H9 (cell line): ENCODE data around the gene SKIL. TPM values are rescaled to one million over a fixed set of nuclear protein-coding genes. Genes with fewer than 3 reads are reported as not detected.

Source experiments
- DNase-seq: peaks from one replicate; pipeline ENCODE4 v3.0.0-alpha.2; 2017
- H2AFZ ChIP-seq: one replicate; pipeline ENCODE4 v1.6.1; 2013; ENCODE audit warnings: mild to moderate bottlenecking, low read length, control low read depth, moderate library complexity
- H2AK5ac ChIP-seq: 2 replicates; pipeline ENCODE4 v1.6.1; 2013; ENCODE audit warnings: low read length, control low read depth, mixed read lengths; ENCODE audit not compliant: insufficient read length
- H2BK120ac ChIP-seq: one replicate; pipeline ENCODE4 v1.6.1; 2013; ENCODE audit warnings: low read depth, mild to moderate bottlenecking, low read length, control low read depth, inconsistent platforms; ENCODE audit not compliant: poor library complexity, severe bottlenecking
- H2BK12ac ChIP-seq: 2 replicates; pipeline ENCODE4 v1.6.1; 2013; ENCODE audit warnings: low read length, control low read depth, mixed read lengths, low read depth; ENCODE audit not compliant: insufficient read length
- H2BK15ac ChIP-seq: 2 replicates; pipeline ENCODE4 v1.6.1; 2013; ENCODE audit warnings: low read depth, low read length, control low read depth
- H2BK20ac ChIP-seq: one replicate; pipeline ENCODE4 v1.6.1; 2013; ENCODE audit warnings: low read depth, mild to moderate bottlenecking, low read length, control low read depth, inconsistent platforms; ENCODE audit not compliant: poor library complexity, severe bottlenecking
- H2BK5ac ChIP-seq: 2 replicates; pipeline ENCODE4 v1.6.1; 2013; ENCODE audit warnings: low read length, control low read depth, mixed read lengths; ENCODE audit not compliant: insufficient read length
- H3K14ac ChIP-seq: 2 replicates; pipeline ENCODE4 v1.6.1; 2013; ENCODE audit warnings: low read length, control low read depth; ENCODE audit not compliant: insufficient read depth
- H3K18ac ChIP-seq: 2 replicates; pipeline ENCODE4 v1.6.1; 2013; ENCODE audit warnings: low read depth, mild to moderate bottlenecking, mixed read lengths, low read length, control low read depth; ENCODE audit not compliant: insufficient read length
- H3K23ac ChIP-seq: 2 replicates; pipeline ENCODE4 v1.6.1; 2013; ENCODE audit warnings: low read length, control low read depth, mixed read lengths, low read depth; ENCODE audit not compliant: insufficient read length
- H3K23me2 ChIP-seq: 2 replicates; pipeline ENCODE4 v1.6.1; 2013; ENCODE audit warnings: low read depth, mild to moderate bottlenecking, mixed read lengths, low read length, control low read depth; ENCODE audit not compliant: insufficient read length, poor library complexity, severe bottlenecking
- H3K27ac ChIP-seq: 2 replicates; pipeline ENCODE4 v1.5.1; 2013; ENCODE audit warnings: low read length, control low read depth, mixed read lengths, low read depth; ENCODE audit not compliant: insufficient read length
- H3K27me3 ChIP-seq: 2 replicates; pipeline ENCODE4 v1.6.1; 2013; ENCODE audit warnings: low read length, control low read depth, inconsistent platforms; ENCODE audit not compliant: insufficient read depth
- H3K4ac ChIP-seq: 2 replicates; pipeline ENCODE4 v1.6.1; 2013; ENCODE audit warnings: low read depth, mild to moderate bottlenecking, control low read depth, inconsistent platforms, low read length, moderate library complexity
- H3K4me1 ChIP-seq: 2 replicates; pipeline ENCODE4 v1.6.1; 2013; ENCODE audit warnings: low read length, control low read depth, inconsistent platforms; ENCODE audit not compliant: insufficient read depth
- H3K4me2 ChIP-seq: 2 replicates; pipeline ENCODE4 v1.6.1; 2013; ENCODE audit warnings: low read length, control low read depth, mixed read lengths; ENCODE audit not compliant: insufficient read length, insufficient read depth
- H3K56ac ChIP-seq: 2 replicates; pipeline ENCODE4 v1.6.1; 2013; ENCODE audit warnings: low read depth, mild to moderate bottlenecking, mixed read lengths, low read length, control low read depth; ENCODE audit not compliant: insufficient read length
- H3K79me1 ChIP-seq: 2 replicates; pipeline ENCODE4 v1.6.1; 2013; ENCODE audit warnings: low read depth, mild to moderate bottlenecking, moderate library complexity, low read length, control low read depth, inconsistent platforms; ENCODE audit not compliant: insufficient read depth, poor library complexity, severe bottlenecking
- H3K79me2 ChIP-seq: 2 replicates; pipeline ENCODE4 v1.6.1; 2013; ENCODE audit warnings: low read length, control low read depth, inconsistent platforms; ENCODE audit not compliant: insufficient read depth
- H3K9ac ChIP-seq: 2 replicates; pipeline ENCODE4 v1.6.1; 2013; ENCODE audit warnings: low read length, control low read depth, mixed read lengths; ENCODE audit not compliant: insufficient read length; ENCODE audit errors: extremely low read depth
- H3K9me3 ChIP-seq: one replicate; pipeline ENCODE4 v1.6.1; 2013; ENCODE audit warnings: low read depth, low read length, inconsistent platforms; ENCODE audit not compliant: control insufficient read depth
- H3T11ph ChIP-seq: one replicate; pipeline ENCODE4 v1.6.1; 2013; ENCODE audit warnings: mild to moderate bottlenecking, low read length, control low read depth, inconsistent platforms
- H4K20me1 ChIP-seq: one replicate; pipeline ENCODE4 v1.6.1; 2013; ENCODE audit not compliant: control insufficient read depth, insufficient read length, insufficient read depth
- H4K5ac ChIP-seq: 2 replicates; pipeline ENCODE4 v1.6.1; 2013; ENCODE audit warnings: low read depth, mild to moderate bottlenecking, mixed read lengths, low read length, control low read depth; ENCODE audit not compliant: insufficient read length
- H4K8ac ChIP-seq: replicated peaks from 2 replicates; pipeline ENCODE4 v1.6.1; 2013; ENCODE audit warnings: low read length, control low read depth, mixed read lengths, low read depth; ENCODE audit not compliant: insufficient read length
- H4K91ac ChIP-seq: 2 replicates; pipeline ENCODE4 v1.6.1; 2013; ENCODE audit warnings: low read depth, mild to moderate bottlenecking, moderate library complexity, mixed read lengths, low read length, control low read depth; ENCODE audit not compliant: insufficient read length
- H3K27ac Mint-ChIP-seq, 3 experiments: 2 replicates in 2 of 3; 3 replicates in 1 of 3; pipeline ENCODE4 v1.8.0; 2020 to 2021; ENCODE audit warnings: mixed read lengths in 3 of 3, mild to moderate bottlenecking in 1 of 3, moderate library complexity in 1 of 3
- H3K27me3 Mint-ChIP-seq: 2 replicates; pipeline ENCODE4 v1.8.0; 2021; ENCODE audit warnings: low read depth, mild to moderate bottlenecking, moderate library complexity, mixed read lengths
- H3K36me3 Mint-ChIP-seq, 3 experiments: 2 replicates in 2 of 3; 3 replicates in 1 of 3; pipeline ENCODE4 v1.8.0; 2020 to 2021; ENCODE audit warnings: low read depth in 3 of 3, mixed read lengths in 3 of 3; ENCODE audit not compliant: insufficient read depth in 1 of 3
- H3K4me1 Mint-ChIP-seq, 2 experiments: 2 replicates each; pipeline ENCODE4 v1.8.0; 2020; ENCODE audit warnings: mixed read lengths in 2 of 2
- H3K4me3 Mint-ChIP-seq, 2 experiments: 2 replicates in 1 of 2; 3 replicates in 1 of 2; pipeline ENCODE4 v1.8.0; 2020 to 2021; ENCODE audit warnings: mild to moderate bottlenecking in 2 of 2, mixed read lengths in 2 of 2, moderate library complexity in 1 of 2
- H3K9me3 Mint-ChIP-seq, 2 experiments: 2 replicates in 1 of 2; 3 replicates in 1 of 2; pipeline ENCODE4 v1.8.0; 2020; ENCODE audit warnings: mild to moderate bottlenecking in 2 of 2, mixed read lengths in 2 of 2, moderate library complexity in 1 of 2
- total RNA-seq: library from RNA; stranded (reverse); gene quantifications from 2 replicates; pipeline ENCODE4 v1.2.1, GENCODE V29; 2021
- TF ChIP-seq, protein P1 (sequence below): fragments of 200-600 bp; sonication (generic); conservative IDR thresholded peaks from 3 replicates; pipeline ENCODE4 v1.8.0; 2021; ENCODE audit warnings: antibody characterized with exemption, mild to moderate bottlenecking

SKIL gene
- total RNA-seq, 1 experiment from 2014 or later: 170 TPM

DNA sequence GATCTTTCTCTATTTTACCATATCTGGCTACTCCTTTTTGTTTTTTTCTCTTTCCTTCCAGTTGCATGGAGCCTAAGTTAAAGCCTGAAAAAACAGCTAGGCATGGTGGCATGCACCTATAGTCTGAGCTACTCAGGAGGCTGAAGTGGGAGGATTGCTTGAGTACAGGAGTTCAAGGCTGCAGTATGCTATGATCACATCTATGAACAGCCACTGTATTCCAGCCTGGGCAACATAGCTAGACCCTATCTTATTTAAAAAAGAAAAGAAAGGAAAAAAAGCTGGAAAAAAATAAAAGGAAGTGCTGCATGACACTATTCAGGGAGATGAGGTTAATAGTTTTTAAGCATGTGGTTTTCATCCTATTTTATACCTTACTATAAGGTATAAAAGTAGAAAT is 4.0 kb upstream of the SKIL start:
- H3K23me2 ChIP-seq: peaks cover 9% of the 10 kb centered on the region
- H2AK5ac ChIP-seq: no peak overlapping the region
- peaks cover 3% of the 10 kb centered on the region; the same call in 1 of the 2 replicates for H3K79me2 ChIP-seq
- H2BK15ac ChIP-seq: no peak overlapping the region
- no peak overlapping the region for H3K27ac ChIP-seq
- no peak overlapping the region for H2BK12ac ChIP-seq
- H3K56ac ChIP-seq: no peak overlapping the region
- H3K36me3 Mint-ChIP-seq: peaks cover 0 to 2% (median 0%) of the 10 kb centered on the region in 3 experiments; a peak in 3 of 7 replicates
- H3K18ac ChIP-seq: no peak overlapping the region
- H2BK120ac ChIP-seq: no peak overlapping the region
- H3K27me3 ChIP-seq: no peaks in the 10 kb centered on the region
- TF ChIP-seq, protein P1, sequence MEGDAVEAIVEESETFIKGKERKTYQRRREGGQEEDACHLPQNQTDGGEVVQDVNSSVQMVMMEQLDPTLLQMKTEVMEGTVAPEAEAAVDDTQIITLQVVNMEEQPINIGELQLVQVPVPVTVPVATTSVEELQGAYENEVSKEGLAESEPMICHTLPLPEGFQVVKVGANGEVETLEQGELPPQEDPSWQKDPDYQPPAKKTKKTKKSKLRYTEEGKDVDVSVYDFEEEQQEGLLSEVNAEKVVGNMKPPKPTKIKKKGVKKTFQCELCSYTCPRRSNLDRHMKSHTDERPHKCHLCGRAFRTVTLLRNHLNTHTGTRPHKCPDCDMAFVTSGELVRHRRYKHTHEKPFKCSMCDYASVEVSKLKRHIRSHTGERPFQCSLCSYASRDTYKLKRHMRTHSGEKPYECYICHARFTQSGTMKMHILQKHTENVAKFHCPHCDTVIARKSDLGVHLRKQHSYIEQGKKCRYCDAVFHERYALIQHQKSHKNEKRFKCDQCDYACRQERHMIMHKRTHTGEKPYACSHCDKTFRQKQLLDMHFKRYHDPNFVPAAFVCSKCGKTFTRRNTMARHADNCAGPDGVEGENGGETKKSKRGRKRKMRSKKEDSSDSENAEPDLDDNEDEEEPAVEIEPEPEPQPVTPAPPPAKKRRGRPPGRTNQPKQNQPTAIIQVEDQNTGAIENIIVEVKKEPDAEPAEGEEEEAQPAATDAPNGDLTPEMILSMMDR: no peak
- H4K8ac ChIP-seq: no peak overlapping the region
- H2BK20ac ChIP-seq: no peak overlapping the region
- no peak overlapping the region for H2BK5ac ChIP-seq
- peak overlapping the region in 1 of 2 experiments; percentile 82; a peak in 1 of 5 replicates for H3K4me3 Mint-ChIP-seq
- H4K91ac ChIP-seq: no peak overlapping the region
- no peak overlapping the region for H3K4ac ChIP-seq
- no peaks in the 10 kb centered on the region for H4K20me1 ChIP-seq
- no peak for DNase-seq
- H3K4me1 Mint-ChIP-seq: peaks cover 38 to 43% of the 10 kb centered on the region in 2 experiments
- H3K9me3 ChIP-seq: no peaks in the 10 kb centered on the region
- H3K9ac ChIP-seq: no peak overlapping the region
- H3K14ac ChIP-seq: no peak overlapping the region
- H3K27me3 Mint-ChIP-seq: no peaks in the 10 kb centered on the region
- peaks cover 0 to 3% of the 10 kb centered on the region in 2 experiments; a peak in 1 of 5 replicates for H3K9me3 Mint-ChIP-seq
- peak overlapping the region in 2 of 3 experiments; percentile 93 to 98; a peak in 4 of 7 replicates for H3K27ac Mint-ChIP-seq
- H3K4me1 ChIP-seq: peaks cover 2% of the 10 kb centered on the region; the same call in 1 of the 2 replicates
- no peaks in the 10 kb centered on the region for H3K79me1 ChIP-seq
- no peak overlapping the region for H3T11ph ChIP-seq
- H3K4me2 ChIP-seq: no peak overlapping the region
- no peak overlapping the region for H3K23ac ChIP-seq
- H2AFZ ChIP-seq: no peak overlapping the region
- no peak overlapping the region for H4K5ac ChIP-seq
